A549 (cell line): ENCODE measurements around the gene GRIK5. TPM values are rescaled to one million over a fixed set of nuclear protein-coding genes. Genes with fewer than 3 reads are reported as not detected.
A peak's percentile ranks its signal among the peaks of the same experiment; 100 is the strongest.

Experiments
- ATAC-seq, 2 experiments: fragments of 200-7000 bp in 1 of 2; fragments of >200 bp in 1 of 2; cut with Nextera tagmentation in 1 of 2; cut with Tn5 transposase in 1 of 2; 3 replicates each; pipeline versions ENCODE4 v1.8.0 to v1.9.1; 2018 to 2020; ENCODE audit warnings: mild to moderate bottlenecking in 1 of 2, moderate library complexity in 1 of 2
- CTCF ChIA-PET: fragments of 300-600 bp; sonication (Branson Sonifier 250); formaldehyde crosslinking; extraction: SDS; loops from one replicate; lab custom pipeline; 2021; ENCODE audit warnings: antibody characterized with exemption, inconsistent platforms; lab: Yijun Ruan, JAX
- POLR2A ChIA-PET: fragments of 350-600 bp; formaldehyde crosslinking; extraction: SDS; loops from one replicate; lab custom pipeline; 2021; ENCODE audit warnings: antibody characterized with exemption, inconsistent platforms; lab: Yijun Ruan, JAX
- DNase-seq, 2 experiments: peaks; one replicate each; pipeline versions ENCODE4 v3.0.0 to v3.0.0-alpha.2; 2011 to 2016; ENCODE audit warnings: low read depth in 1 of 2, low spot score in 1 of 2
- FAIRE-seq: peaks from 2 replicates; lab custom pipeline; 2011; peaks lifted over from hg19 to GRCh38; lab: Jason Lieb, UNC
- H3K27ac ChIP-seq, 2 experiments: fragments of >200 bp; sonication (Bioruptor Twin); formaldehyde crosslinking; 3 replicates each; pipeline ENCODE4 v1.5.1; 2016 to 2017
- H3K4me1 ChIP-seq: fragments of >200 bp; sonication (Bioruptor Twin); formaldehyde crosslinking; 3 replicates; pipeline ENCODE4 v1.6.1; 2016
- H3K4me2 ChIP-seq: fragments of >200 bp; sonication (Bioruptor Twin); formaldehyde crosslinking; 3 replicates; pipeline ENCODE4 v1.6.1; 2016
- H3K4me3 ChIP-seq: fragments of >200 bp; sonication (Bioruptor Twin); formaldehyde crosslinking; 3 replicates; pipeline ENCODE4 v1.5.1; 2016
- H3K9me3 ChIP-seq: fragments of >200 bp; sonication (Bioruptor Twin); formaldehyde crosslinking; 3 replicates; pipeline ENCODE4 v1.6.1; 2016
- BHLHE40 ChIP-seq: IDR thresholded peaks from 2 replicates; pipeline ENCODE4 v1.6.1; 2012; ENCODE audit warnings: low read depth, low read length, inconsistent platforms
- CBX8 ChIP-seq: fragments of 200-600 bp; sonication (generic); IDR thresholded peaks from 2 replicates; pipeline ENCODE4 v1.6.1; 2016
- CHD2 ChIP-seq: fragments of 150-350 bp; IDR thresholded peaks from 2 replicates; pipeline ENCODE4 v1.6.1; 2014; ENCODE audit warnings: low read length; ENCODE audit not compliant: partially characterized antibody
- CHD4 ChIP-seq: fragments of 200-600 bp; sonication (generic); IDR thresholded peaks from 2 replicates; pipeline ENCODE4 v1.6.1; 2016; ENCODE audit warnings: antibody characterized with exemption, mild to moderate bottlenecking, borderline replicate concordance
- EHF ChIP-seq: fragments of 250-450 bp; sonication (Bioruptor Pico); IDR thresholded peaks from 2 replicates; pipeline ENCODE4 v1.5.0; 2020; ENCODE audit warnings: mild to moderate bottlenecking
- EP300 ChIP-seq, 2 experiments: fragments of >200 bp; sonication (Bioruptor Twin); formaldehyde crosslinking; IDR thresholded peaks; 2 replicates in 1 of 2; 3 replicates in 1 of 2; pipeline ENCODE4 v1.6.1; 2016 to 2017
- FOSB ChIP-seq: fragments of 250-450 bp; sonication (Bioruptor Pico); IDR thresholded peaks from 2 replicates; pipeline ENCODE4 v1.5.0; 2020; ENCODE audit warnings: mild to moderate bottlenecking, moderate library complexity
- FOXS1 ChIP-seq: fragments of 250-450 bp; sonication (Bioruptor Pico); IDR thresholded peaks from 2 replicates; pipeline ENCODE4 v1.5.0; 2020; ENCODE audit warnings: mild to moderate bottlenecking, moderate library complexity
- HDAC2 ChIP-seq: fragments of 200-600 bp; sonication (generic); IDR thresholded peaks from 2 replicates; pipeline ENCODE4 v1.6.1; 2016
- HOXA7 ChIP-seq: fragments of 250-450 bp; sonication (Bioruptor Pico); IDR thresholded peaks from 2 replicates; pipeline ENCODE4 v1.5.0; 2020; ENCODE audit warnings: mild to moderate bottlenecking, moderate library complexity
- HOXB13 ChIP-seq: fragments of 250-450 bp; sonication (Bioruptor Pico); IDR thresholded peaks from 2 replicates; pipeline ENCODE4 v1.5.0; 2020; ENCODE audit warnings: low read depth, mild to moderate bottlenecking, moderate library complexity
- HOXB5 ChIP-seq: fragments of 250-450 bp; sonication (Bioruptor Pico); IDR thresholded peaks from 2 replicates; pipeline ENCODE4 v1.5.0; 2020; ENCODE audit warnings: mild to moderate bottlenecking, moderate library complexity
- JUN ChIP-seq, 2 experiments: fragments of >200 bp; sonication (Bioruptor Twin); formaldehyde crosslinking; IDR thresholded peaks; 2 replicates in 1 of 2; 3 replicates in 1 of 2; pipeline ENCODE4 v1.6.1; 2016 to 2017
- KDM1A ChIP-seq: fragments of 200-600 bp; sonication (generic); IDR thresholded peaks from 2 replicates; pipeline ENCODE4 v1.6.1; 2016; ENCODE audit warnings: low read depth, mild to moderate bottlenecking
- KDM5A ChIP-seq: fragments of 200-600 bp; sonication (generic); IDR thresholded peaks from 2 replicates; pipeline ENCODE4 v1.6.1; 2016; ENCODE audit warnings: antibody characterized with exemption, mild to moderate bottlenecking
- MAFK ChIP-seq: fragments of 450-650 bp; IDR thresholded peaks from 2 replicates; pipeline ENCODE4 v1.6.1; 2014; ENCODE audit not compliant: partially characterized antibody
- MAZ ChIP-seq: fragments of 150-350 bp; IDR thresholded peaks from 2 replicates; pipeline ENCODE4 v1.6.1; 2014; ENCODE audit warnings: antibody characterized with exemption, low read depth, low read length, borderline replicate concordance
- NFE2L2 ChIP-seq: fragments of 150-350 bp; conservative IDR thresholded peaks from 2 replicates; pipeline ENCODE4 v1.6.1; 2014; ENCODE audit warnings: low read length
- PHF8 ChIP-seq: fragments of 200-600 bp; sonication (generic); IDR thresholded peaks from 2 replicates; pipeline ENCODE4 v1.6.1; 2016; ENCODE audit warnings: low read depth, mild to moderate bottlenecking, antibody characterized with exemption, moderate library complexity, borderline replicate concordance
- POLR2A ChIP-seq: IDR thresholded peaks from 2 replicates; pipeline ENCODE4 v1.6.1; 2012; ENCODE audit warnings: mild to moderate bottlenecking, low read length
- RCOR1 ChIP-seq: fragments of 150-350 bp; IDR thresholded peaks from 2 replicates; pipeline ENCODE4 v1.6.1; 2014; ENCODE audit warnings: antibody characterized with exemption, low read length, low read depth
- RNF2 ChIP-seq: fragments of 200-600 bp; sonication (generic); IDR thresholded peaks from 2 replicates; pipeline ENCODE4 v1.6.1; 2016; ENCODE audit warnings: low read depth, mild to moderate bottlenecking, antibody characterized with exemption, moderate library complexity, borderline replicate concordance
- SMC3 ChIP-seq: fragments of >200 bp; sonication (Bioruptor Twin); formaldehyde crosslinking; IDR thresholded peaks from 3 replicates; pipeline ENCODE4 v1.6.1; 2018; ENCODE audit warnings: inconsistent platforms
- ZC3H11A ChIP-seq: fragments of 450-650 bp; IDR thresholded peaks from 2 replicates; pipeline ENCODE4 v1.6.1; 2014; ENCODE audit warnings: antibody characterized with exemption, mild to moderate bottlenecking
- ZNF302 ChIP-seq: fragments of 250-450 bp; sonication (Bioruptor Pico); IDR thresholded peaks from 2 replicates; pipeline ENCODE4 v1.9.0; 2021; ENCODE audit warnings: inconsistent platforms, mild to moderate bottlenecking, moderate library complexity
- WGBS: methylation state at CpG from one replicate; pipeline ENCODE4 v1.1.6; 2017; ENCODE audit errors: missing lambda C conversion rate; 5-methylcytosine and 5-hydroxymethylcytosine counted together
- polyA plus RNA-seq, 4 experiments: library from polyadenylated mRNA; depleted of rRNA in 3 of 4; stranded (reverse); fragments of >200 nt; fragmentation: RNase III in 1 of 4; extraction: RNeasy Plus Mini Kit Qiagen cat#74134 plus additional on column Dnase treatment in 1 of 4; gene quantifications; 2 replicates in 3 of 4; 3 replicates in 1 of 4; pipeline ENCODE4 v1.2.3, GENCODE V29; 2011 to 2017
- TF ChIP-seq, protein P1 (sequence below): IDR thresholded peaks from 2 replicates; pipeline ENCODE4 v1.6.1; 2012
- TF ChIP-seq, protein P2 (sequence below): fragments of 200-600 bp; sonication (generic); IDR thresholded peaks from 2 replicates; pipeline ENCODE4 v1.6.1; 2016; ENCODE audit warnings: antibody characterized with exemption, mild to moderate bottlenecking, moderate library complexity
- TF ChIP-seq, protein P3 (sequence below): fragments of >200 bp; sonication (Bioruptor Twin); formaldehyde crosslinking; IDR thresholded peaks from 3 replicates; pipeline ENCODE4 v1.6.1; 2016
- TF ChIP-seq, protein P4 (sequence below): fragments of >200 bp; sonication (Bioruptor Twin); formaldehyde crosslinking; IDR thresholded peaks from 3 replicates; pipeline ENCODE4 v1.5.1; 2016
- TF ChIP-seq, protein P5 (sequence below): fragments of 450-650 bp; IDR thresholded peaks from 2 replicates; pipeline ENCODE4 v1.6.1; 2014; ENCODE audit warnings: antibody characterized with exemption
- TF ChIP-seq, protein P6 (sequence below): fragments of 150-350 bp; IDR thresholded peaks from 2 replicates; pipeline ENCODE4 v1.6.1; 2014; ENCODE audit warnings: low read depth, mild to moderate bottlenecking, low read length

The GRIK5 gene
- polyA plus RNA-seq, 2 of the 4 experiments (the other 2 are of a cell fraction), result 0.22 to 0.54 TPM

DNA sequence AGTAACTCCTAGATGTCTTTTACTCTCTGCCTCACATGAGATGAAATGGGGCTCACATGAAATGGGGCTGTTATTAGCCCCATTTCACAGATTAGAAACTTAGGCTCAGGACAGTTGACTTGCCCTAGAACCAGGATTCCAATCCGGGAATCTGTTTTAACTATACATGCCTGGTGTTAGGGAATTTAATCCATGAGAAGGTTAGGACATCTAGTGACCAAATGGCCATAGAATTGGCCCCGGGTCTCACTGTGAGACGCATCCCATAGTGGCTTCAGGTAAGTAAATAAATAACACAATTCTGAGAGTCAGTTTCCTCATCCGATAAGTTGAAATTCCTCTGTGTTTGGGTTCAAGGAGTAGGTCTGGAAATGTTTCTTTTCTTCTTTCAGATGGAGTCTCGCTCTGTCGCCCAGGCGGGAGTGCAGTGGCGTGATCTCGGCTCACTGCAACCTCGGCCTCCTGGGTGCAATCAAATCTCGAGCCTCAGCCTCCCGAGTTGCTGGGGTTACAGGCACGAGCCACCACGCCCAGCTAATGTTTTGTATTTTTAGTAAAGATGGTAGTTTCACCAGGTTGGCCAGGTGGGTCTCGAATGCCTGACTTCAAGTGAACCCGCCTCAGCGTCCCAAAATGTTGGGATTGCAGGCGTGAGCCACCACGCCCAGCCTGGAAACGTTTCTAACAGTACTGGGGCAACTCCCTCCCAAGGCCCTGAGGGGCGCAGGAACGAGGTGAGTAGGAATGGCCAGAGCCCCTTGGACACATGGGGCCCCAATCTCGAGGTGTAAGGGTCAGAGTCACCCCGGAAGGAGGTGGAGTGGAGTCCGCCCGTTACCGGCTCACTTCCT lies 4.7 kb upstream of the GRIK5 start:
- Histone ChIP-seq H3K4me2 (peak overlapping the region; percentile 83), H3K4me1 (peaks cover 25% of the 10 kb centered on the region), H3K9me3 (no peaks in the 10 kb centered on the region), H3K27ac (peak overlapping the region; percentile 89 to 90), H3K4me3 (peak overlapping the region; percentile 57)
- ATAC-seq (peak in 1 of 2 experiments; percentile 18; a peak in 4 of 6 replicates), DNase-seq (peak; percentile 68 to 87), FAIRE-seq (peak; percentile 54)
- CTCF ChIA-PET, result interaction anchor here (1.0 to 1.8 kb wide), 3 partner anchors 10 to 47 kb away, joined by 4 to 5 read pairs (median 4); no protein-coding TSS in a partner anchor
- WGBS, result 67% methylated on average over 27 of the region's 27 CpGs
- POLR2A ChIA-PET, result no interaction called here
- TF ChIP-seq HOXA7 (peak; percentile 62; the same call in 1 of the 2 replicates), ZNF302 (CRISPR knock-in tag) (no peak), EHF (peak; percentile 46; the same call in 1 of the 2 replicates), BHLHE40 (no peak), HOXB13 (peak; percentile 57; the same call in 1 of the 2 replicates), ZC3H11A (no peak), RCOR1 (no peak), SMC3 (no peak), RNF2 (no peak), FOXS1 (CRISPR knock-in tag) (no peak), KDM1A (no peak), EP300 (IDR thresholded peaks at IDR 0.05) (no peak), JUN (IDR thresholded peaks at IDR 0.05) (no peak), PHF8 (no peak), KDM5A (no peak), CHD2 (no peak), CHD4 (no peak), MAFK (no peak), FOSB (CRISPR knock-in tag) (peak; percentile 55; the same call in 1 of the 2 replicates), NFE2L2 (no peak), MAZ (peak; percentile 40; the same call in 1 of the 2 replicates), CBX8 (no peak), HDAC2 (no peak; the same call in 1 of the 2 replicates), POLR2A (peak; percentile 34; the same call in 1 of the 2 replicates), HOXB5 (CRISPR knock-in tag) (no peak; the same call in 1 of the 2 replicates)
- TF ChIP-seq, protein P1, sequence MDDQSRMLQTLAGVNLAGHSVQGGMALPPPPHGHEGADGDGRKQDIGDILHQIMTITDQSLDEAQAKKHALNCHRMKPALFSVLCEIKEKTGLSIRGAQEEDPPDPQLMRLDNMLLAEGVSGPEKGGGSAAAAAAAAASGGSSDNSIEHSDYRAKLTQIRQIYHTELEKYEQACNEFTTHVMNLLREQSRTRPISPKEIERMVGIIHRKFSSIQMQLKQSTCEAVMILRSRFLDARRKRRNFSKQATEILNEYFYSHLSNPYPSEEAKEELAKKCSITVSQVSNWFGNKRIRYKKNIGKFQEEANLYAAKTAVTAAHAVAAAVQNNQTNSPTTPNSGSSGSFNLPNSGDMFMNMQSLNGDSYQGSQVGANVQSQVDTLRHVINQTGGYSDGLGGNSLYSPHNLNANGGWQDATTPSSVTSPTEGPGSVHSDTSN, result no peak; the same call in 1 of the 2 replicates
- TF ChIP-seq, protein P2, sequence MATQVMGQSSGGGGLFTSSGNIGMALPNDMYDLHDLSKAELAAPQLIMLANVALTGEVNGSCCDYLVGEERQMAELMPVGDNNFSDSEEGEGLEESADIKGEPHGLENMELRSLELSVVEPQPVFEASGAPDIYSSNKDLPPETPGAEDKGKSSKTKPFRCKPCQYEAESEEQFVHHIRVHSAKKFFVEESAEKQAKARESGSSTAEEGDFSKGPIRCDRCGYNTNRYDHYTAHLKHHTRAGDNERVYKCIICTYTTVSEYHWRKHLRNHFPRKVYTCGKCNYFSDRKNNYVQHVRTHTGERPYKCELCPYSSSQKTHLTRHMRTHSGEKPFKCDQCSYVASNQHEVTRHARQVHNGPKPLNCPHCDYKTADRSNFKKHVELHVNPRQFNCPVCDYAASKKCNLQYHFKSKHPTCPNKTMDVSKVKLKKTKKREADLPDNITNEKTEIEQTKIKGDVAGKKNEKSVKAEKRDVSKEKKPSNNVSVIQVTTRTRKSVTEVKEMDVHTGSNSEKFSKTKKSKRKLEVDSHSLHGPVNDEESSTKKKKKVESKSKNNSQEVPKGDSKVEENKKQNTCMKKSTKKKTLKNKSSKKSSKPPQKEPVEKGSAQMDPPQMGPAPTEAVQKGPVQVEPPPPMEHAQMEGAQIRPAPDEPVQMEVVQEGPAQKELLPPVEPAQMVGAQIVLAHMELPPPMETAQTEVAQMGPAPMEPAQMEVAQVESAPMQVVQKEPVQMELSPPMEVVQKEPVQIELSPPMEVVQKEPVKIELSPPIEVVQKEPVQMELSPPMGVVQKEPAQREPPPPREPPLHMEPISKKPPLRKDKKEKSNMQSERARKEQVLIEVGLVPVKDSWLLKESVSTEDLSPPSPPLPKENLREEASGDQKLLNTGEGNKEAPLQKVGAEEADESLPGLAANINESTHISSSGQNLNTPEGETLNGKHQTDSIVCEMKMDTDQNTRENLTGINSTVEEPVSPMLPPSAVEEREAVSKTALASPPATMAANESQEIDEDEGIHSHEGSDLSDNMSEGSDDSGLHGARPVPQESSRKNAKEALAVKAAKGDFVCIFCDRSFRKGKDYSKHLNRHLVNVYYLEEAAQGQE, result no peak
- TF ChIP-seq, protein P3, sequence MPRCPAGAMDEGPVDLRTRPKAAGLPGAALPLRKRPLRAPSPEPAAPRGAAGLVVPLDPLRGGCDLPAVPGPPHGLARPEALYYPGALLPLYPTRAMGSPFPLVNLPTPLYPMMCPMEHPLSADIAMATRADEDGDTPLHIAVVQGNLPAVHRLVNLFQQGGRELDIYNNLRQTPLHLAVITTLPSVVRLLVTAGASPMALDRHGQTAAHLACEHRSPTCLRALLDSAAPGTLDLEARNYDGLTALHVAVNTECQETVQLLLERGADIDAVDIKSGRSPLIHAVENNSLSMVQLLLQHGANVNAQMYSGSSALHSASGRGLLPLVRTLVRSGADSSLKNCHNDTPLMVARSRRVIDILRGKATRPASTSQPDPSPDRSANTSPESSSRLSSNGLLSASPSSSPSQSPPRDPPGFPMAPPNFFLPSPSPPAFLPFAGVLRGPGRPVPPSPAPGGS, result no peak
- TF ChIP-seq, protein P4, sequence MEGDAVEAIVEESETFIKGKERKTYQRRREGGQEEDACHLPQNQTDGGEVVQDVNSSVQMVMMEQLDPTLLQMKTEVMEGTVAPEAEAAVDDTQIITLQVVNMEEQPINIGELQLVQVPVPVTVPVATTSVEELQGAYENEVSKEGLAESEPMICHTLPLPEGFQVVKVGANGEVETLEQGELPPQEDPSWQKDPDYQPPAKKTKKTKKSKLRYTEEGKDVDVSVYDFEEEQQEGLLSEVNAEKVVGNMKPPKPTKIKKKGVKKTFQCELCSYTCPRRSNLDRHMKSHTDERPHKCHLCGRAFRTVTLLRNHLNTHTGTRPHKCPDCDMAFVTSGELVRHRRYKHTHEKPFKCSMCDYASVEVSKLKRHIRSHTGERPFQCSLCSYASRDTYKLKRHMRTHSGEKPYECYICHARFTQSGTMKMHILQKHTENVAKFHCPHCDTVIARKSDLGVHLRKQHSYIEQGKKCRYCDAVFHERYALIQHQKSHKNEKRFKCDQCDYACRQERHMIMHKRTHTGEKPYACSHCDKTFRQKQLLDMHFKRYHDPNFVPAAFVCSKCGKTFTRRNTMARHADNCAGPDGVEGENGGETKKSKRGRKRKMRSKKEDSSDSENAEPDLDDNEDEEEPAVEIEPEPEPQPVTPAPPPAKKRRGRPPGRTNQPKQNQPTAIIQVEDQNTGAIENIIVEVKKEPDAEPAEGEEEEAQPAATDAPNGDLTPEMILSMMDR, result no peak
- TF ChIP-seq, protein P5, sequence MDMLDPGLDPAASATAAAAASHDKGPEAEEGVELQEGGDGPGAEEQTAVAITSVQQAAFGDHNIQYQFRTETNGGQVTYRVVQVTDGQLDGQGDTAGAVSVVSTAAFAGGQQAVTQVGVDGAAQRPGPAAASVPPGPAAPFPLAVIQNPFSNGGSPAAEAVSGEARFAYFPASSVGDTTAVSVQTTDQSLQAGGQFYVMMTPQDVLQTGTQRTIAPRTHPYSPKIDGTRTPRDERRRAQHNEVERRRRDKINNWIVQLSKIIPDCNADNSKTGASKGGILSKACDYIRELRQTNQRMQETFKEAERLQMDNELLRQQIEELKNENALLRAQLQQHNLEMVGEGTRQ, result no peak
- TF ChIP-seq, protein P6, sequence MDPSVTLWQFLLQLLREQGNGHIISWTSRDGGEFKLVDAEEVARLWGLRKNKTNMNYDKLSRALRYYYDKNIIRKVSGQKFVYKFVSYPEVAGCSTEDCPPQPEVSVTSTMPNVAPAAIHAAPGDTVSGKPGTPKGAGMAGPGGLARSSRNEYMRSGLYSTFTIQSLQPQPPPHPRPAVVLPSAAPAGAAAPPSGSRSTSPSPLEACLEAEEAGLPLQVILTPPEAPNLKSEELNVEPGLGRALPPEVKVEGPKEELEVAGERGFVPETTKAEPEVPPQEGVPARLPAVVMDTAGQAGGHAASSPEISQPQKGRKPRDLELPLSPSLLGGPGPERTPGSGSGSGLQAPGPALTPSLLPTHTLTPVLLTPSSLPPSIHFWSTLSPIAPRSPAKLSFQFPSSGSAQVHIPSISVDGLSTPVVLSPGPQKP, result no peak
